DMS114 treated with DMSO at 0.1 percent for 48 hours (cell line): ENCODE results near the gene ERFL.
"Not testable (repeated sequence)": the region's sequence is repeated elsewhere in the genome, so short reads cannot be mapped to it uniquely, and the experiment has no call there.

ENCODE experiments used
- DNase-seq: peaks from one replicate; lab custom pipeline; 2025; ENCODE audit not compliant: unreplicated experiment; lab: John Stamatoyannopoulos, UW

Gene ERFL

GRCh38 chr19:41914424-41914834 is 13.8 kb downstream of the ERFL start:
- DNase-seq: not testable (repeated sequence)

GRCh38 chr19:41913538-41914423 is 14.5 kb downstream of the ERFL start:
- DNase-seq: no peak

- no peak for DNase-seq
Measured at GRCh38 chr19:41912899-41913537, 15.2 kb downstream of the ERFL start.

GRCh38 chr19:41911889-41912731 is 16.1 kb downstream of the ERFL start:
- no peak for DNase-seq

GRCh38 chr19:41910992-41911888 is 17.0 kb downstream of the ERFL start:
- DNase-seq: no peak

- no peak for DNase-seq
Measured at GRCh38 chr19:41910240-41910991, 17.8 kb downstream of the ERFL start.

- DNase-seq: no peak
Measured at GRCh38 chr19:41909706-41910105, 18.5 kb downstream of the ERFL start.

- DNase-seq: no peak
Measured at GRCh38 chr19:41908724-41909464, 19.4 kb downstream of the ERFL start.

- DNase-seq: no peak
Measured at GRCh38 chr19:41907994-41908615, 20.1 kb downstream of the ERFL start.

- DNase-seq: no peak
Measured at GRCh38 chr19:41906916-41907680, 21.2 kb downstream of the ERFL start.

- DNase-seq: no peak
Measured at GRCh38 chr19:41906271-41906670, 22.0 kb downstream of the ERFL start.

GRCh38 chr19:41905273-41906002 is 22.8 kb downstream of the ERFL start:
- no peak for DNase-seq

GRCh38 chr19:41904118-41904870 is 24.0 kb downstream of the ERFL start:
- no peak for DNase-seq

- no peak for DNase-seq
Measured at GRCh38 chr19:41903193-41903953, 24.9 kb downstream of the ERFL start.

- DNase-seq: no peak
Measured at GRCh38 chr19:41902594-41902993, 25.7 kb downstream of the ERFL start.
